Mucosa of stomach (tissue), 1 donor: Measurements from ENCODE around the gene ERMAP.
A peak's percentile ranks its signal among the peaks of the same experiment; 100 is the strongest.

ENCODE experiments used
- H3K27me3 ChIP-seq: one replicate; pipeline ENCODE4 v1.7.0; 2013; ENCODE audit warnings: mild to moderate bottlenecking, low read length; ENCODE audit not compliant: control insufficient read depth, insufficient read depth
- H3K36me3 ChIP-seq: one replicate; pipeline ENCODE4 v1.7.0; 2013; ENCODE audit warnings: low read length; ENCODE audit not compliant: control insufficient read depth, insufficient read depth
- H3K4me1 ChIP-seq: one replicate; pipeline ENCODE4 v1.7.0; 2013; ENCODE audit warnings: mild to moderate bottlenecking, low read length; ENCODE audit not compliant: control insufficient read depth, insufficient read depth
- H3K4me3 ChIP-seq: one replicate; pipeline ENCODE4 v1.7.0; 2013; ENCODE audit warnings: low read length
- H3K9ac ChIP-seq: one replicate; pipeline ENCODE4 v1.7.0; 2013; ENCODE audit warnings: mild to moderate bottlenecking, low read length, moderate library complexity
- H3K9me3 ChIP-seq: one replicate; pipeline ENCODE4 v1.7.0; 2013; ENCODE audit warnings: mild to moderate bottlenecking, low read length, moderate library complexity; ENCODE audit not compliant: control insufficient read depth
- donor health status: Pancreatic carcinoma.

Gene ERMAP, protein sequence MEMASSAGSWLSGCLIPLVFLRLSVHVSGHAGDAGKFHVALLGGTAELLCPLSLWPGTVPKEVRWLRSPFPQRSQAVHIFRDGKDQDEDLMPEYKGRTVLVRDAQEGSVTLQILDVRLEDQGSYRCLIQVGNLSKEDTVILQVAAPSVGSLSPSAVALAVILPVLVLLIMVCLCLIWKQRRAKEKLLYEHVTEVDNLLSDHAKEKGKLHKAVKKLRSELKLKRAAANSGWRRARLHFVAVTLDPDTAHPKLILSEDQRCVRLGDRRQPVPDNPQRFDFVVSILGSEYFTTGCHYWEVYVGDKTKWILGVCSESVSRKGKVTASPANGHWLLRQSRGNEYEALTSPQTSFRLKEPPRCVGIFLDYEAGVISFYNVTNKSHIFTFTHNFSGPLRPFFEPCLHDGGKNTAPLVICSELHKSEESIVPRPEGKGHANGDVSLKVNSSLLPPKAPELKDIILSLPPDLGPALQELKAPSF

DNA sequence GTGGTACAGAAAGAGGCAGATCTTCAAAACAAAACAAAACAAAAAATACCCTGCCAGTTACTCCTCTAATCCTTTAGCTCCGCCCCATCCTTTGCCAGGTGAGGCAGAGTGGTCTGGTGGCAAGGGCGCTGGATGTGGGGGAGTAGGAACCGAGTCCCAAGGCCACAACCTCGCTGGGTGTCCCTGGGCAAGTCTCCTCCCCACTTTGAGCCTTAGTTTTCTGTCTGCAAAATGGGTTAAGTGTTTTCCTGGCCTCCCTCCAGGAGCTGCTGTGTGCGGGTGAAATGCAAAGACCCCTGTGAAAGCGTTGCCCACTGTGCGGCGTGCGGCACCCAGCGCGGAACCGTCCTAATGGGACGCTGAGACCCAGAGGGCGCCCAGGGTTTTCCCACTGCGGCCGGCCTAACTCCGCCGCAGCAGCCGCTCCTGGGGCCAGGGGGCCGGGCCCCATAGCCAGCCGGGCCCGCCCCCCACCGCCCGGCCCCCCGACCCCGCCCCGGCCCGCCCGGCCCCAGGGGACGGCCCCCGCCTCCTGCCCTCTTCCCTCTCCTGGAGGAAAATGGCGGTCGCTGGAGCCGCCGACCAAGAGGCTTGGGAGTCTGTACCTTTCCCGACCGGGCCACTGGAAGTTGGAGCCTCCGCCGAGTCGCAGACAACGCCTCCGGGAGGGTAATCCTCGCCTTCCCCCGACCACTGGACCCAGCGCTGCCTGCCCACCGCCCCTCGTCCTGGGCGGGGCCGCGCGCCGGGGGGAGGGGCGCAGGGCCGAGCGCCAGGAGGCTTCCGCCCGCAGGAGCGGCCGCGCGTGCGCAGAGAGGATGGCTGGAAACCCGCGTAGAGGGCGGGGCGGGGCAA lies at the start of gene ERMAP, which contains the start of gene SVBP:
Gene ERMAP (plus strand): TSS at position 538 of the 855 bp plus-strand sequence. CDS start 13,327 bp downstream, outside the sequence.
Gene SVBP (minus strand): TSS at position 813 of the 855 bp plus-strand sequence. CDS start 853 bp downstream, outside the sequence.
- H3K4me1 ChIP-seq: peaks cover 11% of the 10 kb centered on the region
- peak within 1 kb of the TSS; percentile 83 for H3K9ac ChIP-seq
- peak within 1 kb of the TSS; percentile 34 for H3K4me3 ChIP-seq
- H3K36me3 ChIP-seq: no peaks in the 10 kb centered on the region
- no peaks in the 10 kb centered on the region for H3K27me3 ChIP-seq
- H3K9me3 ChIP-seq: no peaks in the 10 kb centered on the region

DNA sequence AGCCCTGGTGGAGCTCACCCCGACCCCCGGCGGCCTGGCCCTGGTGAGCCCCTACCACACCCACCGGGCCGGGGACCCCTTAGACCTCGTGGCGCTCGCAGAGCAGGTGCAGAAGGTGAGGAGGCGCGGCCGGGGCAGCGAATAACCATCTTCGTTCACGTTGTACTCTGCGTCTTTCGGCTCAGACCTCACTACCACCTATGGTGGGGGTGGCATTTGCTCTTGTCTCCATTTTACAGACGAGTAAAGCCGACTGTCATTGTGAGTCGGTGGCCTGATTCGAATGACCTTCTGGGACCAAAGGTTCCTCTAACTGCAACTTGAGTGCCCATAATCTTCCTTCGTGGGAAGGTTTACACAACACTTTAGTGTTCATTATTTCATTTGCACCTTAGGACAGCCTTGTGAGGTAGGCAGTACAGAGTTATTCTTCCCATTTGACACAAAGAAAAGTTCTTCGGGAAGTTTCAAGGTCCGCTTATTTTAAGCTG lies 49.4 kb upstream of the ERMAP start:
- no peaks in the 10 kb centered on the region for H3K27me3 ChIP-seq
- peaks cover 6% of the 10 kb centered on the region for H3K4me1 ChIP-seq
- no peaks in the 10 kb centered on the region for H3K9me3 ChIP-seq
- H3K36me3 ChIP-seq: no peaks in the 10 kb centered on the region
- H3K4me3 ChIP-seq: peak overlapping the region; percentile 83
- peak overlapping the region; percentile 95 for H3K9ac ChIP-seq

DNA sequence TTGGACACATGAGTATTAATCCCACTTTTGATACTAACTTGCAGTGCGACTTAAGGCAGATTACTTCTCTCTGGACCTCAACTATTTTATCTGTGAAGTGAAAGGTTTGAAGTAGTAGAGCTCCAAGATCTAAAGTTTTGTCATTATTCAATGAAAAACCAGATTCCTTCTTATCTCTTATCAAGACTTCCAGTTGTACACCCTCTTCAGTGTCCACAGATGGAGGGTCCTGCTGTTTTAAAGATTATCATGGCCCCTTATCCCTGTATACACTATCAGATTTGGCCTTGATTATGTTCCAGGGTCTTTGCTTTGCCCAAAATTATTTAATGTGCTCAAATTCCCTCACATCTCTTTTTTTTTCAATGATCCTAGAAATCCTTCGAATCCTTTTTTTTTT lies 48.8 kb upstream of the ERMAP start:
- no peak overlapping the region for H3K9ac ChIP-seq

DNA sequence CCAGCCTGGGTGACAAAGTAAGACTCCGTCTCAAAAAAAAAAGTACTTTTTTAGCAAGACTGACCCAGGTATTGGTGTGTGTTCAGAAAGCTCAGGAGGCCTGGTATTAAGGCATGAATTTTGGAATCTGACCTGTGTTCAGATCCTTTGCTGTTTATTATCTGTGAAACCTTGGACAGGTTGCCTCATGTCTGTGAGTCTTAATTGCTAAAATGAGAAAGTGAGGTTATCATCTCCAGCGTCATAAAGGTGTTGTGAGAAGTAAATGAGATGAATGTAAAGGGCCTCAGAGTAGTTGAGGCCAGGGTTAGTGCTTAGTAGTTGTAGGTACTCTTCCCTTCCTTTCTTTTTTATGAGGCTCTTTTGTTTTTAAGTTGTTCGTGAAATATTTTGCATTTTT lies 47.1 kb upstream of the ERMAP start:
- no peaks in the 10 kb centered on the region for H3K27me3 ChIP-seq
- H3K36me3 ChIP-seq: no peaks in the 10 kb centered on the region
- no peaks in the 10 kb centered on the region for H3K9me3 ChIP-seq
- H3K4me1 ChIP-seq: peaks cover 4% of the 10 kb centered on the region
- H3K9ac ChIP-seq: no peak overlapping the region
- H3K4me3 ChIP-seq: no peak overlapping the region

More for the DNA sequence above, 48.8 kb upstream of the ERMAP start:
- Histone ChIP-seq H3K36me3 (no peaks in the 10 kb centered on the region), H3K9me3 (no peaks in the 10 kb centered on the region), H3K4me1 (peaks cover 4% of the 10 kb centered on the region), H3K27me3 (no peaks in the 10 kb centered on the region), H3K4me3 (no peak overlapping the region)

DNA sequence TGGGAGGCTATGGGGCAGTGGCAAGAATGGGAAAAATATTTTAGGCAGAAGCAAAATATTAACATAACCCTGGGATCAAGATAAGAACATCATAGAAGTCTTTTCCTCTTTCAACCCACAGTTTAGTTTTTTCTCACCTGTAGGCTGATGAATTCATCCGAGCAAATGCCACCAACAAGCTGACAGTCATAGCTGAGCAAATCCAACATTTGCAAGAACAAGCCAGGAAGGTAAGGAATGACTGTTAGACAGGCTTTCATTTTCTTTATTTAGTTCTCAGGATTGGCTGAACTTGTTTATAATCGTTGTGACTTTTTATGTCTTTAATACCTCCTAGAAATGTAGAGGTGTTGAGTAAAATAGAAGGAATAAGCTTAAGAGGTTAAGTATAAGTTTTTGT lies 43.5 kb upstream of the ERMAP start:
- H3K27me3 ChIP-seq: no peaks in the 10 kb centered on the region
- no peaks in the 10 kb centered on the region for H3K4me1 ChIP-seq
- H3K4me3 ChIP-seq: no peak overlapping the region
- no peaks in the 10 kb centered on the region for H3K9me3 ChIP-seq
- peaks cover 15% of the 10 kb centered on the region for H3K36me3 ChIP-seq
- H3K9ac ChIP-seq: no peak overlapping the region

DNA sequence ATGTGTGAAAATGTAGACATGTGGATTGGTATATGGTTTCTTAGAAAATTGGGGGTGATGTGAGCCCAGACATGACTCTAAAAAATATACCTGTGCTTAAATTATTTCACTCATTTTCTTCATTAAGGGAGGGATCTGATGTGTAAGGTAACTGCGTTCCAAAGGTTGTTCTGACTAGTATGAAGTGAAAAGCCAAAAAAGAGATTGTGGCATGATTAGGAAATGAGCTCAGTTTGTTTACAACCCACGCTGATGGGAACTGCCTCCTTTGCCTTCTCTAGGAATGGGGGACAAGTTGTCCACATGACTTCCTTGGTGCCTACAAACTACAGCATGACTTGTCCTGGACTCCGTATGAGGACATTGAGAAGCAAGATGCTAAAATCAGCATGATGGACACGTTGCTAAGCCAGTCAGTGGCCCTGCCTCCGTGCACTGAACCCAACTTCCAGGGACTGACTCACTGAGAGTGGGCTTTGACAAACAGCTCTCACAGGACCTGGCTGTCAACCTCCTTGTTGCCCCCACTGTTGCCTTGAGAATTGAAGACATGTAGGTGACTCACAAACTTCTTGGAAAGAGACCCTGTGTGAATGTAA lies 41.9 kb upstream of the ERMAP start:
- no peaks in the 10 kb centered on the region for H3K4me1 ChIP-seq
- no peaks in the 10 kb centered on the region for H3K9me3 ChIP-seq
- no peak overlapping the region for H3K4me3 ChIP-seq
- H3K9ac ChIP-seq: no peak overlapping the region
- H3K27me3 ChIP-seq: no peaks in the 10 kb centered on the region
- H3K36me3 ChIP-seq: peaks cover 15% of the 10 kb centered on the region

DNA sequence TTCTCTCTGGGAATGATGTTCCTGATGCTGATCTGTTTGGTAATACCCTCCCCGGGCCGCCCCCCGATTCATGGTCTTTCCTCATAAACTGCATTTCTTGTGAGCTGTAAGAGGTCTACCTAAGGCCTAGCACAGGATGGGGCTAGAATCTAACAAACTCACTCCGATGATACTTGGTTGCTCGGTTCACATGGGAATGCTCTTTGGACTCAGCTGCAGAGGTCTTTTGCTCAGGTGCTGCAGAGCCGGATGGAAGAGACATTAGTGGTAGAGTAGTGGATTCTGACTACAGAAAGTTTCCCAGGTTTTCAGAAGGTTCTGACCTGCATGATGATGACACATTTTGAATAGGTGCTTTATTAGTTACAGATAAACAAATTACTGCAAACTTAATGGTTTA lies 40.4 kb upstream of the ERMAP start:
- H3K4me3 ChIP-seq: no peak overlapping the region
- H3K9ac ChIP-seq: no peak overlapping the region
- H3K9me3 ChIP-seq: no peaks in the 10 kb centered on the region
- no peaks in the 10 kb centered on the region for H3K4me1 ChIP-seq
- H3K36me3 ChIP-seq: peaks cover 15% of the 10 kb centered on the region
- H3K27me3 ChIP-seq: no peaks in the 10 kb centered on the region

DNA sequence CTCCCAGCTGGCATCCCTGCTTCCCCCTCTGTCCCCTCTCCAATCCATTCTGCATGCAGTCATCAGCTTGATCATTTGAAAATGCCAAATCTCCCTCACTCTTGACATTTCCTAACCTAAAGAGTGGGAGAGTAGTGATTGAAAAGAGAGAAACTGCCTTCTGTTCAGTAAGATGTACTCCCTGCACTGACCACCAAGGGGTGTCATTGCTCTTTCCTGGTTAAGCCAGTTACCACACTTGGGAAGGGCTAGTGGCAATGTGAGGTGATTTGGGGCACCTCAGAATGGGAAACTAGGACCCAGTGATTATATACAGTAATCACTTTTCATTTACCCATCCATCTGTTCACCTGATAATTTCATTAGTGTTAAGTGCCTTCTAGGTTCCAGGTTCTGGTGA lies 39.1 kb upstream of the ERMAP start:
- Histone ChIP-seq H3K9me3 (no peaks in the 10 kb centered on the region), H3K27me3 (no peaks in the 10 kb centered on the region), H3K4me3 (no peak overlapping the region), H3K4me1 (no peaks in the 10 kb centered on the region), H3K36me3 (peaks cover 15% of the 10 kb centered on the region), H3K9ac (no peak overlapping the region)

DNA sequence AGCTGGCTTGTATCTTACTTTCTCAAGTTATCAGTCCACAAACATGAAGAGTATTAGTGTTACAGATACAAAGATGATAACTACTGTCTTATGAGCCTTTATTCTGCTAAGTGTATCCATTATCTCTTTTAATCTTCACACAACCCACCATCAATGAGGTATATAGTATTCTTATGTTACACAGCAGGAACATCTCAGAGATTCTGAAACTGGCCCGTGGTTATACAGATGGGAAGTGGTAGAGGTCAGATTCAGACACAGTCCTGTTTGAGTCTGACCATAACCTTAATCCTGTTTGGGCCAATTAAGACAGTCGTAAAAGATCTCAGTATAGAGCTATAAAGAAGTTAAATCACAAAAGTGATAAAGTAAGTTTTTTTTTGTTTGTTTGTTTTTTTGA lies 37.2 kb upstream of the ERMAP start:
- no peak overlapping the region for H3K9ac ChIP-seq

DNA sequence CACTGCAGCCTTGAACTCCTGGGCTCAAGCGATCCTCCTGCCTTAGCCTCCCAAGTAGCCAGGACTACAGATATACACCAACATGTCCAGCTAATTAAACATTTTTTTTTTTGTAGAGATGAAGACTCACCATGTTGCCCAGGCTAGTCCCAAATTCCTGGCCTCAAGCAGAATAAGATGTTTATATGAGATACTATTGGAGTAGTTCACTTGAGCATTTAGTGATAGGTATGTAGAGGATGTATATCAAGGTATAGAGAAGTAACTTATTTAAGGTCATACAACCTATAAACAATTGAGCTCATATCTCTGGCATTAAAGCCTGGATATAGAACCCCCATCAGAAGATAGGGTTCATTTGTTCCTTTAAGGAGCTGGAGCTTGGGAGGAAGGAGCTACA lies 36.7 kb upstream of the ERMAP start:
- Histone ChIP-seq H3K4me1 (peaks cover 6% of the 10 kb centered on the region), H3K36me3 (peaks cover 15% of the 10 kb centered on the region), H3K9ac (no peak overlapping the region), H3K4me3 (no peak overlapping the region), H3K27me3 (peaks cover 5% of the 10 kb centered on the region), H3K9me3 (no peaks in the 10 kb centered on the region)

More for the DNA sequence above, 37.2 kb upstream of the ERMAP start:
- Histone ChIP-seq H3K4me3 (no peak overlapping the region), H3K9me3 (no peaks in the 10 kb centered on the region), H3K36me3 (peaks cover 15% of the 10 kb centered on the region), H3K27me3 (peaks cover under 1% of the 10 kb centered on the region), H3K4me1 (peaks cover 1% of the 10 kb centered on the region)

DNA sequence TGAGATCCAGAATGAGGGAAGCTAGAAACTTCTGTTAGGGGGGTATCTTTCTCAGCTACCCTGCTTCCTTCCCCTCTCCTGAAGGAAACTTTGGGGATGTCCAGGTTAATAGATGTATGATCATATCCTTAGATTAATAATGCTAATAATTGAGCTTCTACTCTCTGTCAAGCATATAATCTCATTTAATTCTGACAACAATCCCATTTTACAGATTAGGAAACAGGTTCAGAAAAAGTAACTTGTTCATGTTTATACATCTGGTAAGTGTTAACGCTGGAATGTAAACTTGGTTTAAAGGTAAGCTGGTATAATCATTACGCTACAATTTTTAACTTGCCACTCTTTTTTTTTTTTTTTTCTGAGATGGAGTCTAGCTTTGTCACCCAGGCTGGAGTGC lies 33.8 kb upstream of the ERMAP start:
- Histone ChIP-seq H3K36me3 (no peaks in the 10 kb centered on the region), H3K4me1 (peaks cover 7% of the 10 kb centered on the region), H3K9me3 (no peaks in the 10 kb centered on the region), H3K9ac (no peak overlapping the region), H3K27me3 (peaks cover 13% of the 10 kb centered on the region), H3K4me3 (no peak overlapping the region)
